ENCODE data around the gene IGSF21. TPM values are rescaled to one million over a fixed set of nuclear protein-coding genes. Genes with fewer than 3 reads are reported as not detected.

Gene IGSF21
- total RNA-seq, 1 donor, result not detected

DNA sequence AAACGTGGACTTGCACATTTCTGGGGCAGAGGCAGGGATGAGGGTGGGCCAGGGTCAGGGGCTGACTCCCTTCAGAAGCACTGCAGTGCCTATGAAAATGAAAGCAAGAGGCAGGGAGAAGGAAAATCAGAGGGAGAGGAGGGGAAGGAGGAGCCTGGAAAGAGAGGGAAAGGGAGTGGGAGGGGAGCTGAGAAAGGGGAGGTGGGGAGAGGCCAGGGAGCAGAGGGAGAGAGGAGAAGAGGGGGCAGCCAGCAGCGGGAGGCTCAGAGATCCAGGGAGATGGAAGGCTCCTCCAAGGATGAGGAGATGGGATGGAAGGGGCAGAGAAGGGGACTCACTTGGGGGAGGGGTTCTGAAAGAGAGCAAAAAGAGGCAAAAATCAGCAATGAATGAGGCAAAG is 276.9 kb downstream of the IGSF21 start:
- H2AFZ ChIP-seq (ENCODE audit: low read length), result no peak overlapping the region
- no peak for DNase-seq (ENCODE audit: insufficient read length, low spot score, missing footprints)
- H3K27ac ChIP-seq (ENCODE audit: low read depth, low read length), result no peak overlapping the region
- no peaks in the 10 kb centered on the region for H4K20me1 ChIP-seq (ENCODE audit: insufficient read depth, low read length)
- H3K79me2 ChIP-seq (ENCODE audit: insufficient read depth, low read length), result no peaks in the 10 kb centered on the region
- no peaks in the 10 kb centered on the region for H3K9me3 ChIP-seq (ENCODE audit: low read depth, low read length)
- no peak overlapping the region for H3K4me2 ChIP-seq (ENCODE audit: insufficient read depth, low read length)
- TF ChIP-seq, protein P1, sequence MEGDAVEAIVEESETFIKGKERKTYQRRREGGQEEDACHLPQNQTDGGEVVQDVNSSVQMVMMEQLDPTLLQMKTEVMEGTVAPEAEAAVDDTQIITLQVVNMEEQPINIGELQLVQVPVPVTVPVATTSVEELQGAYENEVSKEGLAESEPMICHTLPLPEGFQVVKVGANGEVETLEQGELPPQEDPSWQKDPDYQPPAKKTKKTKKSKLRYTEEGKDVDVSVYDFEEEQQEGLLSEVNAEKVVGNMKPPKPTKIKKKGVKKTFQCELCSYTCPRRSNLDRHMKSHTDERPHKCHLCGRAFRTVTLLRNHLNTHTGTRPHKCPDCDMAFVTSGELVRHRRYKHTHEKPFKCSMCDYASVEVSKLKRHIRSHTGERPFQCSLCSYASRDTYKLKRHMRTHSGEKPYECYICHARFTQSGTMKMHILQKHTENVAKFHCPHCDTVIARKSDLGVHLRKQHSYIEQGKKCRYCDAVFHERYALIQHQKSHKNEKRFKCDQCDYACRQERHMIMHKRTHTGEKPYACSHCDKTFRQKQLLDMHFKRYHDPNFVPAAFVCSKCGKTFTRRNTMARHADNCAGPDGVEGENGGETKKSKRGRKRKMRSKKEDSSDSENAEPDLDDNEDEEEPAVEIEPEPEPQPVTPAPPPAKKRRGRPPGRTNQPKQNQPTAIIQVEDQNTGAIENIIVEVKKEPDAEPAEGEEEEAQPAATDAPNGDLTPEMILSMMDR (IDR thresholded peaks at IDR 0.05; ENCODE audit: extremely low read depth, low read depth, low read length), result no peak
- H3K4me3 ChIP-seq (ENCODE audit: insufficient read depth, low read length), result no peak overlapping the region
- no peaks in the 10 kb centered on the region for H3K36me3 ChIP-seq (ENCODE audit: insufficient read depth, low read length)
- H3K27me3 ChIP-seq (ENCODE audit: insufficient read depth, low read length), result no peaks in the 10 kb centered on the region
- H3K4me1 ChIP-seq (ENCODE audit: insufficient read depth, low read length), result no peaks in the 10 kb centered on the region

DNA sequence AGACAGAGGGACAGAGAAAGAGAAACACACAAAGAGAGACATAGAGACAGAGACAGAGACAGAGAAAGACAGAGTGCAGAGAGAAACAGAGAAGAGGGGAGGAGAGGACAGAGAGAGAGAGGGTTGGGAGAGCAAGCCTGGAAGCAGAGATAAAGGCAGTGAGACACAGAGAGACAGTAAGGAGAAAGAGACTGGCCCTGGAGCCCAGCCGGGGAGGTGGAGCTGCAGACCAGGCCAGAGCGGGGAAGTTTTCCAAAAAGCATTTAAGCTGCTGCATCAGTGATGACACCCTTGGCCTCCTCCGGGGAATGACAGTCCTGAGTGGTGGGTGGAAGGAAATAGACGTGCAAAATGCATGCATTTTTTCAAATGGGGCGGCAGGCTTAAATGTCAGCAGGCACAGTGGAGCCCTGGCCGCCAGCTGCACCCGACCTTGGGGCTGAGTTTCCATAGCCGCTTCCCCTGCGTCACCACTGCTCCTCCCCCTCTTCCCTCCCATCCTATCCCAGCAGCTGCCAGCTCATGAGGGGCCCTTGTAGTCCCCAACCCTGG is 277.7 kb downstream of the IGSF21 start:
- no peaks in the 10 kb centered on the region for H4K20me1 ChIP-seq (ENCODE audit: insufficient read depth, low read length)
- no peak for DNase-seq (ENCODE audit: insufficient read length, low spot score, missing footprints)
- H3K79me2 ChIP-seq (ENCODE audit: insufficient read depth, low read length), result no peaks in the 10 kb centered on the region
- no peak overlapping the region for H2AFZ ChIP-seq (ENCODE audit: low read length)
- H3K4me2 ChIP-seq (ENCODE audit: insufficient read depth, low read length), result no peak overlapping the region
- H3K27me3 ChIP-seq (ENCODE audit: insufficient read depth, low read length), result no peaks in the 10 kb centered on the region
- no peaks in the 10 kb centered on the region for H3K4me1 ChIP-seq (ENCODE audit: insufficient read depth, low read length)
- no peak overlapping the region for H3K4me3 ChIP-seq (ENCODE audit: insufficient read depth, low read length)
- H3K9me3 ChIP-seq (ENCODE audit: low read depth, low read length), result no peaks in the 10 kb centered on the region
- H3K36me3 ChIP-seq (ENCODE audit: insufficient read depth, low read length), result no peaks in the 10 kb centered on the region
- no peak overlapping the region for H3K27ac ChIP-seq (ENCODE audit: low read depth, low read length)
- TF ChIP-seq, protein P1 (IDR thresholded peaks at IDR 0.05; ENCODE audit: extremely low read depth, low read depth, low read length), result no peak

DNA sequence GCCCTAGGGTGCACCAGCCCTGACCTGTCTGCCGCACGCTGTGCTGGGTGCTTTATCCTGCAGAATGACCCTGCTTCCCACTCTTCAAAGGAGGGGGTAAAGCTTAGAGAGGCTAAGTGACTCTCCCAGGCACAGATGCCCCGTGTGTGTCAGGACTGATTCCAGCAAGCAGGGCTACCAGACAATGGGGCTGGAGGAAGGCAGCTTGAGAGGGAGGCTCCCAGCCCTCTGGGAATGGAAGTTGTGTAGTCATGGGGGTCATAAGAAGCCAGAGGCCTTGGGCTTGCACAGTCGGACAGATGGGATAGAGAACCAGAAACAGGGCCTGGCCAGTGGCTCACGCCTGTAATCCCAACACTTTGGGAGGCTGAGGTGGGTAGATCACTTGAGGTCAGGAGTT is 279.0 kb downstream of the IGSF21 start:
- H4K20me1 ChIP-seq (ENCODE audit: insufficient read depth, low read length), result no peaks in the 10 kb centered on the region
- H3K79me2 ChIP-seq (ENCODE audit: insufficient read depth, low read length), result no peaks in the 10 kb centered on the region
- H2AFZ ChIP-seq (ENCODE audit: low read length), result no peak overlapping the region
- H3K4me3 ChIP-seq (ENCODE audit: insufficient read depth, low read length), result no peak overlapping the region
- H3K27me3 ChIP-seq (ENCODE audit: insufficient read depth, low read length), result no peaks in the 10 kb centered on the region
- H3K9me3 ChIP-seq (ENCODE audit: low read depth, low read length), result no peaks in the 10 kb centered on the region
- TF ChIP-seq, protein P1 (IDR thresholded peaks at IDR 0.05; ENCODE audit: extremely low read depth, low read depth, low read length), result no peak
- H3K4me2 ChIP-seq (ENCODE audit: insufficient read depth, low read length), result no peak overlapping the region
- no peaks in the 10 kb centered on the region for H3K36me3 ChIP-seq (ENCODE audit: insufficient read depth, low read length)
- no peak overlapping the region for H3K27ac ChIP-seq (ENCODE audit: low read depth, low read length)
- no peaks in the 10 kb centered on the region for H3K4me1 ChIP-seq (ENCODE audit: insufficient read depth, low read length)
- DNase-seq (ENCODE audit: insufficient read length, low spot score, missing footprints), result no peak

DNA sequence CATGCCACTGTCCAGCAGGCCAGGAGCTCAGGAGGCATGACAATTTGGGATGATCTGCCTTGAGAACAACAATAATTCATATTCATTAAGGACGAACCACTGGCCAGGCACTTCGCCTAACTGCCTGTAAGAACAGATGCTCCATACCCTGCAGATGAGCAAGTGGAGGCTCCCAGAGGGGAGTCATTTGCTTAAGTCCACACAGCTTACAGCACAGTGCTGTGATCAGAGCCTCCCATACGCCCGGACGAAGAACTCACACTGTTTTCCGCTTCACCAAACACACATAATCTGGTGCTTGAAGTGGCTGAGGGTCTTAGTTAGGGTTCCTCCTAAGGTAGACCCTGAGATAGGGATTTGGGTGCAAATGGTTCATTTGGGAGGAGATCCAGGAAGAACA is 279.7 kb downstream of the IGSF21 start:
- Histone ChIP-seq H4K20me1 (ENCODE audit: insufficient read depth, low read length) (no peaks in the 10 kb centered on the region), H3K36me3 (ENCODE audit: insufficient read depth, low read length) (no peaks in the 10 kb centered on the region), H3K9me3 (ENCODE audit: low read depth, low read length) (no peaks in the 10 kb centered on the region), H3K4me1 (ENCODE audit: insufficient read depth, low read length) (no peaks in the 10 kb centered on the region), H3K27ac (ENCODE audit: low read depth, low read length) (no peak overlapping the region), H3K79me2 (ENCODE audit: insufficient read depth, low read length) (no peaks in the 10 kb centered on the region), H2AFZ (ENCODE audit: low read length) (no peak overlapping the region), H3K4me3 (ENCODE audit: insufficient read depth, low read length) (no peak overlapping the region), H3K27me3 (ENCODE audit: insufficient read depth, low read length) (no peaks in the 10 kb centered on the region), H3K4me2 (ENCODE audit: insufficient read depth, low read length) (no peak overlapping the region)
- no peak for DNase-seq (ENCODE audit: insufficient read length, low spot score, missing footprints)
- TF ChIP-seq, protein P1 (IDR thresholded peaks at IDR 0.05; ENCODE audit: extremely low read depth, low read depth, low read length), result no peak
